Frontal cortex (tissue), 4 donors: Measurements from ENCODE around the gene AKAP3. TPM values are rescaled to one million over a fixed set of nuclear protein-coding genes. Genes with fewer than 3 reads are reported as not detected.
A peak's percentile ranks its signal among the peaks of the same experiment; 100 is the strongest.

Experiments used
- DNase-seq, 2 donors: peaks; one replicate each; pipeline ENCODE4 v3.0.0; 2012; ENCODE audit warnings: low spot score in 2 of 2
- FAIRE-seq: peaks from 2 replicates; lab custom pipeline; 2012; peaks lifted over from hg19 to GRCh38; lab: Jason Lieb, UNC
- total RNA-seq: library from RNA; depleted of rRNA; stranded (reverse); fragments of >200 nt; gene quantifications from one replicate; pipeline ENCODE4 v1.2.3, GENCODE V29; 2014
- donor health status: control.
- donor health status: control.
- donor health status: control.

Gene AKAP3
- total RNA-seq, 1 donor from 2014 or later: 4.1 TPM

DNA sequence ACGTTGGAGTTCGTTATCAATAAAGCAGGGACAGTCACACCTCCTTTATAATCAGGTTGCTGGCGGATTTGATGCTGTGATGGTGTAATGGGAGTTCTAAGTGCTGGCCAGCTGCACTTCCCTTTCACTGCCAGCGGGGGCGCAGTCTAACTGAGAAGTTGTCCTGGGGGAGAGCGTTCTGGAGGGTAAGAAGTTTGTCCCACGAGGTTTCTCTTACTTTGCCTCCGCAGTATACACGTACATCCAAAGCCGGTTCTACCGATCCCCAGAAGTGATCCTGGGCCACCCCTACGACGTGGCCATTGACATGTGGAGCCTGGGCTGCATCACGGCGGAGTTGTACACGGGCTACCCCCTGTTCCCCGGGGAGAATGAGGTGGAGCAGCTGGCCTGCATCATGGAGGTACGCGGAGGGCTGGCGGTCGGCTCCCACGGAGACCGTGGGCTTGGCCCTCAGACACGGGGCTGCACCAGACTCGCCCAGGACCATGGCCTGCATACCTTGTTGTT lies 44.1 kb downstream of the AKAP3 start:
- FAIRE-seq (peak; percentile 47), DNase-seq (peak; percentile 41 to 70)

DNA sequence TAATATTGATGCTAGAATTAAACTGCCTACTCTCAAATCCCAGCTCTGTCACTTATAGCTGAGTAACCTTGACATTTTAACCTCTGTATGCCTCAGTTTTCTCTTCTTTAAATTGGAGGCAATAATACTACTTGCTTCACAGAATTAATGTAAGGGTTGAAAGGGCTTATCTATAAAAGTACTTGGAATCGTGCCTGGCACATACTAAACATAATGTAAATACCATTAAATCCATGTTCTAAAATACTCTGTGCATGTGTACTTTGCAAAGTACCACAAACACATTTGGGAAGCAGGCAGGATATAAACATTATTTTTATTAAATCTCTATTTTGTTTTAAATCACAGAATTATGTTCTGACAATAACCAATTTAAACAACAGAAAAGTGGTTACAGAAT lies 44.9 kb downstream of the AKAP3 start:
- FAIRE-seq (no peak), DNase-seq (no peak)

DNA sequence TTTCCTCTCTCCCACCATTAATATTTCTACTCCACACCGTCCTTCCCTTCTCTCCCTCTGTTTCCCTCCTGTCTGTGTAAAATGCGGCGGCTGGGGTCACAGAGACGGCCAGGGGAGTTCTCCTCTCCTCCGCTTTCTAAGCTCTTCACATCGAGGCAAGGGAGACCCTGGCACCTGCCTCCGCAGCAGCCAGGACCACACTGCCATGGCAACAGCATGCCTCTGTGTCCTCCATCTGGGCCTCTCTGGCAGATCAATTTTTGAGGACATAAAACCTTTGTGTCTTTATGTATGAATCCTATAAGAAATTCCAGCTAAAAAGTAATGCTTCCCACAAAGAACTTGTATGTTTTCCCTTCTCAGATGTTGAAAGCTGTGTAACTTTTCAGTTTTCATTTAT lies 45.4 kb downstream of the AKAP3 start:
- no peak for FAIRE-seq
- no peak for DNase-seq

DNA sequence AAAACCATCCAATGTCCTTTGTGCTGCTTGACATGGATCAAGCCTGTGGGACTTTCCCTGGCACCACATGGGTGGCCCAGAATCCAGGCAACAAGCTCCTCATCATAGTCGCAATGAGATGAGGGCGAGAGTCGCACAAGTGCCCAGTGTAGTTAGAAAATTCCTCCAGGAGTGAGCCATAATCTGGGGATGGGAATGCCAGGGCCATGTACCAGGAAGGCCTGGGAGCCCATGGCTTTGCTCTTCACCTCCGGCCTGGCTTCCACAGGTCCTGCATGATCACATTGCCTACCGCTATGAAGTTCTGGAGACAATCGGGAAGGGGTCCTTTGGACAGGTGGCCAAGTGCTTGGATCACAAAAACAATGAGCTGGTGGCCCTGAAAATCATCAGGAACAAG lies 53.0 kb downstream of the AKAP3 start:
- FAIRE-seq (no peak), DNase-seq (no peak)

GRCh38 chr12:4591180-4591687 lies 57.6 kb downstream of the AKAP3 start:
- no peak for DNase-seq

GRCh38 chr12:4589941-4590340 lies 58.9 kb downstream of the AKAP3 start:
- FAIRE-seq (no peak), DNase-seq (no peak)

More at GRCh38 chr12:4591180-4591687, 57.6 kb downstream of the AKAP3 start:
- FAIRE-seq: no peak

DNA sequence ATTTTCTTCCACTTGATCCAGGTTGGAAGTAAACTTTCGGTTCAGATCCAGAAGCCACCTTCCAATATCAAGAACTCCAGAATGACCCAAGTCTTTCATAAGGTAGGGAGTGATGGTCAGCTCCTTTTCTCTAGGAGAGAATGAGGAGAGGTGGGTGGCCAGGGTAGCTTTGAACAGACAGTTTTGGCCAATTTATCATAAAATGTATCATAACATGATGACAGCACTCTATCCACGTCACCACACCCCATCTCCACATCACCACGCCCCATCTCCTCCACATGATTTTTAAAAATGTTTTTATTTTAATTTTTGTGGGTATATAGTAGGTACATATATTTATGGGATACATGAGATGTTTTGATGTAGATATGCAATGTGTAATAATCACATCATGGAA lies 59.9 kb downstream of the AKAP3 start:
- DNase-seq: no peak
- FAIRE-seq: no peak

- no peak for FAIRE-seq
- no peak for DNase-seq
Observed at GRCh38 chr12:4587108-4587507, 61.7 kb downstream of the AKAP3 start.

DNA sequence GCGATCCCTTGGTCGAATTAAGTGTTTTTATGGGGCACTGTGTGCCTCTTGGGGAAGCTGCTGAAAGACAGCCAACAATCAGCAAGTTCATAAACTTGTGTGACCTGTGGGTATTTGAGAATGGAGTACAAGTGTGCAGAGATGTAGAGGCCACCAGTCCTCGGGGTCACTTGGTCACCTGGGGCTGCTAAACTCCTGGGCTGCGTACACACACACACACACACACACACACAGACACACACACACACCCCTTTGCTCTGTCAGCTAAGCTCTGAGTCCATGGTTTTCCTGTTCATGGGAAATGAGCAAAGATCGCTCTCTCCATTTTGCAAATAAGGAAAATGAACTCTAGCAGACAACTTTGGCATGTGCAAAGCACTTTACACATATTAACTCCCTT lies 62.4 kb downstream of the AKAP3 start:
- no peak for DNase-seq
- no peak for FAIRE-seq

GRCh38 chr12:4584896-4585295 lies 64.0 kb downstream of the AKAP3 start:
- FAIRE-seq (no peak), DNase-seq (no peak)

- FAIRE-seq: no peak
Observed at GRCh38 chr12:4584281-4584680, 64.6 kb downstream of the AKAP3 start.

GRCh38 chr12:4580281-4580688 lies 68.6 kb downstream of the AKAP3 start:
- FAIRE-seq (no peak), DNase-seq (no peak)

More at GRCh38 chr12:4584281-4584680, 64.6 kb downstream of the AKAP3 start:
- DNase-seq: no peak

- no peak for FAIRE-seq
- DNase-seq: no peak
Observed at GRCh38 chr12:4579305-4580102, 69.3 kb downstream of the AKAP3 start.

DNA sequence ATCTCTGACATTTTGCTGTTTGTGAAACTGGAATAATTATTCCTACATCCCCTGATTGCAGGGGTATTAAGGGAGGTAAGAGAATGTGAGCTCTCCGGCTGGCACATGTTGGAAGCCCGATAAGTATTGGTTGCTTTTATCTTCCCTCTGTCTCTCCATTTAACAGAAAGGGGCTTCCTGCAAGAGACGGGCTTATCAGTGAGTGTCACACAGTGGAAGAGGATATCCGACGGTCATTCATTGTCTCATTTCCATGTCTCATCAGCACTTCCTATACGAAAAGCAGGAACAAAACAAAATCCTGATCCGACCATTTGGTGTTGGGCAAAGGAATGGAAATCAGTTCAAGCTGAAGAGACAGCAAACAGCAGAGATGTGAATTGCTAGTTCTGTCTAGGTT lies 76.2 kb downstream of the AKAP3 start:
- FAIRE-seq: no peak
- no peak for DNase-seq

DNA sequence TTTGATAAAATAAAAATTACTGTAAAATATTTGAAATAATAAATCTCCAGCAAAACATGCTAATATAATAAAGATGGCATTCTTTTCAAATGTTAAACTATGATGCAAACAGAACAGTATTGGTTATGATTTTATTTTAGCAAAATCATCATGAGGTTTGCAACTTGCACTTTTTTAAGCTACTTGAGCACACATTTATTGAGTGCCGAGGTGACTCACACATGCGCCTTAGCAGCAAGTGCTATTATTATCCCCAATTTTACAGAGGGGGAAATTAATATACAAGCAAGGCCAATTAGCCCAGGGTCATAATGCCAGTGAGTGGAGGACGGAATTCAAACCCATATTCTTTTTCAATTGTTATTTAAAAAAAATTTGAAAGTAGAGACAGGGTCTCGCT lies 79.6 kb downstream of the AKAP3 start:
- FAIRE-seq: no peak

GRCh38 chr12:4567073-4567881 lies 81.6 kb downstream of the AKAP3 start:
- no peak for FAIRE-seq
- DNase-seq: no peak

More for the DNA sequence above, 79.6 kb downstream of the AKAP3 start:
- no peak for DNase-seq

DNA sequence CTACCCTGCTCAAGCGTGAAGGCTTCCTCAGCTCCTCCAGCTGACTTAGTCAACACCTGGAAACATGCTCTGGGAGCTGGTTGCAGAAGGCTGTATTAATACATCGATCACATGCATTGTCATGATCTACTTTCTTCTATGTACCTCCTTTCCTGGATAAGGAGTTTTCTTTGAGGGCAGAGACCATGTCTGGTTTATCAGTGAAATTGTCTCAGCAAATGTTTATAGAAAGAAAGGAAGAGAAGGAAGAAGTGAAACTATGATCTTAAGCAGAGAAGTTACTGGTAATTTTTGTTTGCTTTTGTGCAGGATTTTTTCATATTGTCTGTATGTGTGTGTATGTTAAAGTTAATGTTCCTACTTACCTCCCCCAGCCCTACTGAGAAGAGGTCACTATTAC lies 82.4 kb downstream of the AKAP3 start:
- DNase-seq (no peak), FAIRE-seq (no peak)
